Fibroblast of skin of left quadriceps (primary cell): ENCODE measurements around the gene UGGT2.
A peak's percentile ranks its signal among the peaks of the same experiment; 100 is the strongest.
"Not testable (repeated sequence)": the region's sequence is repeated elsewhere in the genome, so short reads cannot be mapped to it uniquely, and the experiment has no call there.

Experiments
- DNase-seq, 2 experiments: peaks; one replicate each; pipeline ENCODE4 v3.0.0-alpha.2; 2013; ENCODE audit warnings: low read depth in 2 of 2

The UGGT2 gene

DNA sequence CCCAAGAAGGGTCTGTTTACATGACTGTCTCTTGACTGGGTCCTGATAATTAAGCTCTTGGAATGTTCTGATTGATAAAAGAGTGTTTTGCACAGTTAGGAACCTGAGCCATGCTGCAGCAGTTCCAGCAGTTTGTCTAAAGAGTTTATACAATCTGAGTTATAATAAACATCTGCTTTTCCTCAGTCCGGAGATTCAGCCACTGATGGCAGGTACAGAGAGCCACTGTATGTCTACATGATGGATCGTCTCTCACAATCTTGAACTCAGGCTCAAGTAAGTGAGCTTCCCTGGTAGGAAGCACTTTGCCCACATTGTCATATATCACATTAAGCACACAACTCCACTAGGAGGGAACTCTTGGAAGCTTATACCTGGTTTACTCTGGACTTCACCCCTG, 84.3 kb downstream of the UGGT2 start:
- DNase-seq: no peak

DNA sequence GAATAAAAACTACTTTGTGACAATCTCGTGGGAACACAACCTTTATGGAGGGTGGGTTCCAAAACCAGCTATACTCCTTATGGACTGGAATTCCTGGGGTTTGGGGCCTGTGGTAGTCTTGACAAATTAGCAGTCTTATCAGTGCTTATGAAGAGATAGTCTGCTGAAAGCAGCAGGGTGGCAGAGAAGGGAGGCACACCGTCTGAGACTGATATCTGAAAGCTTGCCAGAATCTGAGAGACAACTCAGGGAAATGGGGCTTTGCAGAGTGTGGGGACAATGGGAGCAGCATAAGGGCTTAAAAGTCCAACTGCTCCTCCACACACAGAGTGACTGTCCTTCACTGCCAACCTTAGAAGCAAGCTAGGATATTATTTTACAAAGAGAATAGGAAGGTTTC, 95.9 kb downstream of the UGGT2 start:
- no peak for DNase-seq

DNA sequence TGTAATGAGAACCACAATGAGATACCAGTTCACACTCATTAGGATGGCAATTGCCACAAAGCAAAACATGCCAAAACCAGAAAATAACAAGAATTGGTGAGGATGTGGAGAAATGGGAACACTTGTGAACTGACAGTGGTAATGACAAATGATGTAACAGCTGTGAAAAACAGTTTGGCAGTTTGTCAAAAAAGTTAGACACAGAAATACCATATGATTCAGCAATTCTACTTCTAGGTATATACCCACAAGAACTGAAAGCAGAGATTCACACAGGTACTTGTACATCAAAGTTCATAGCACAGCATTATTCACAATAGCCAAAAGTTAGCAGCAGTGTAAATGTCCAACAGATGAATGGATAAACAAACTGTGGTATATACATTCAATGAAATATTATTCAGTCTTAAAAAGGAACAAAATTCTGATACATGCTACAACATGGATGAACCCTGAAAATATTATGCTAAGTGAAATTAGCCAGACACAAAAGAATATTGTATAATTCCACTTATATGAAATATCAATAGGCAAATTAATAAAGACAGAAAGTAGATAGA, 96.5 kb downstream of the UGGT2 start:
- peak in 1 of 2 experiments; percentile 1 for DNase-seq

DNA sequence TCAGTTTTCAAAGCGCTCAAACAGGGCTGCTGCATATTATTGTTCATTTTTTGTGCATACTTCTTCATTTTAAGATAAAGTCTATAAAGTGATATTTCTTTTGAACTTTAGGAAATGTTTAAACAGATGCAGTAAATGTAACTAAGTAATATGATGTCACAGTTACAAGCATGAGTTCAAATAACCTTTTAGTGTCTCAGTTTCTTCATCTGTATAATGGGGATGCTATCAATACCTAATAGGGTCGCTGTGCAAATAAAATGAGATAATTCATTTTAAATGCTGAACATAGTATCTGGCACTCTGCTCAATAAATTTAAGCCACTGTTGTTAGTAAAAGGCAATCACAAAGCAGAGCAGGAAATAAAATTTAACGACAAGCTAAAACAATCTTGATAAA, 97.5 kb downstream of the UGGT2 start:
- DNase-seq: no peak

DNA sequence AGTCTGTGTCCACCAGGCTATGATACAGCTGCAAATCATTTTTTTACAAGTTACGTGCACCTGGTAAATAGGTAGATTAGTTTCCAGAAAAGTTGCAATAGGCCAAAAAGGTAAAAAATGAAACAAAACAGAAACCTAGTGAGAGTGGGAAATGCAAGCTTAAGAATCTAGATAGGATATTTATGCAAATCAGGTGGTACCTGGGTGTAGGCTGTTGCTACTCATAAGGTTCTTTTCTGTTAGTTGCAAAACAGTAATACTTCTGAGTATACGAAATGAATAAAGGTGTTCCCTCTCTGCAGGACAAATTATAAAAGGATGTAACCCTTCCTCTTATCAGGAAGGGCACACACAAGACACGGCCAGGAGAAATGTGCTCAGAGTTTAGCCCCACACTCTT, 97.9 kb downstream of the UGGT2 start:
- DNase-seq: no peak

DNA sequence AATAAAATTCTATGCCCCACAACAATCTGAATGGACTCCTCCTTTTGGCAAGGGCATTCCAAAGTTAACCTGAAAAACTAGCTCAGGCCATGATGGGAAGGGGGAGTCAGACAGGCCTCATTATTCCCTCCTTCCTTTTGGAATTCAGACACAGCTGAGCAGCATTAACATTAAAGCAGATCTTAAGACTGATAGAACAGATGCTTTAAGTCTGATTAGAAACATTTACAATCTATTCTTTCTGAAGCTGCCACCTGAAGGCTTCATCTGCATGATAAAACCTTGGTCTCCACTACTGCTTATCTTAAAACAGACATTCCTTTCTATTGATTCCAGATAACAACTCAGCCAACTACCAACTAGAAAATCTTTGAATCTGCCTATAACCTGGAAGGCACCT, 98.9 kb downstream of the UGGT2 start:
- DNase-seq: no peak

DNA sequence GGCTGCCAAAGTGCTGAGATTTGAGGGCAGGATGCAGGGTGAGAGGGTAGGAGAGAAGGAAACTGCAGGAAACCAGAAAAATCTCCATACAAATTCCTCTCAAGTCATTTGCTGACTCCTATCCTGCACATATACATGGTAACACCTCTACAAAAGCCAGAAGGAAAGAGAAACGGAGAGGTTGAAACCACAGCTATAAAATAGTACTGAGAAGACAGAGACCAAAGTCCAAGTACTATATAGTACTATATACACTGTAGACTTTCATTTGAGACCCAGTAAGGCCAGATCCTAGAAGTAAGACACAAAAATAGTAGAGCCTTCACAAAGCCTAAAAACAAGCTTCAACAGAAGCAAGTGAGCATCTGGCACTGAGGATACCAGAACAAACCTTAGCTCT, 103.1 kb downstream of the UGGT2 start:
- DNase-seq: no peak

DNA sequence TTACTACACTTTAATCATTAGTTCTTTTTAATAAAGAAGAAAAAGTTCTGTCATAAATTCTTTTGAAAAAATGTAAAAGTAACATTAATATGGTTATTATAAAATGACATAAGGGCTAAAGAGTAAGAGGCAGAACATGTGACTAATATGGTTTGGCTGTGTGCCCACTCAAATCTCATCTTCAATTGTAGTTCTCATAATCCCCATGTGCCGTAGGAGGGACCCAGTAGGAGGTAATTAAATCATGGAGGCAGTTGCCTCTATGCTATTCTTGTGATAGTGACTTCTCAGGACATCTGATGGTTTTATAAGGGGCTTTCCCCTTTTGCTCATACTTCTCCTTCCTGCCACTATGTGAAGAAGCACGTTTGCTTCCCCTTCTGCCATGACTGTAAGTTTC, 104.5 kb downstream of the UGGT2 start:
- DNase-seq: peak in 1 of 2 experiments; percentile 11

DNA sequence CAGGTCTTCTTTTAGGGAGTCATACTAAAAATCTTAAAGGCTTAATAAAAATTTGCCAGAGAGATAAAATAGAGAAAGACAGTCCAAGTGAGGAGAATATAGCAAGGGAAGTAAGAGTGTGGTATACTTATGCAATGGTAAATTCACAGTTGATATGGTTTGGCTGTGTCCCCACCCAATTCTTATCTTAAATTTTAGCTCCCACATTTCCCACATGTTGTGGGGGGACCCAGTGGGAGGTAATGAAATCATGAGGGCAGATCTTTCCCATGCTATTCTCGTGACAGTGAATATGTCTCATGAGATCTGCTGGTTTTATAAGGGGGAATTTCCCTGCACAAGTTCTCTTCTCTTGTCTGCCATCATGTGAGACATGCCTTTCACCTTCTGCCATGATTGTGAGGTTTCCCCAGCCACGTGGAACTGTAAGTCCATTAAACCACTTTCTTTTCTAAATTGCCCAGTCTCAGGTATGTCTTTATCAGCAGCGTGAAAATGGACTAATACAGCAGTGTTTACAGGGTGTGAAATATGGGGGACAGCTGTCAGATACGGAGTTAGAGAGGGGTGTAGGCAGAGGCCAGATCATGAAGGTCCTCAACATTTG, 115.4 kb downstream of the UGGT2 start:
- DNase-seq: no peak

DNA sequence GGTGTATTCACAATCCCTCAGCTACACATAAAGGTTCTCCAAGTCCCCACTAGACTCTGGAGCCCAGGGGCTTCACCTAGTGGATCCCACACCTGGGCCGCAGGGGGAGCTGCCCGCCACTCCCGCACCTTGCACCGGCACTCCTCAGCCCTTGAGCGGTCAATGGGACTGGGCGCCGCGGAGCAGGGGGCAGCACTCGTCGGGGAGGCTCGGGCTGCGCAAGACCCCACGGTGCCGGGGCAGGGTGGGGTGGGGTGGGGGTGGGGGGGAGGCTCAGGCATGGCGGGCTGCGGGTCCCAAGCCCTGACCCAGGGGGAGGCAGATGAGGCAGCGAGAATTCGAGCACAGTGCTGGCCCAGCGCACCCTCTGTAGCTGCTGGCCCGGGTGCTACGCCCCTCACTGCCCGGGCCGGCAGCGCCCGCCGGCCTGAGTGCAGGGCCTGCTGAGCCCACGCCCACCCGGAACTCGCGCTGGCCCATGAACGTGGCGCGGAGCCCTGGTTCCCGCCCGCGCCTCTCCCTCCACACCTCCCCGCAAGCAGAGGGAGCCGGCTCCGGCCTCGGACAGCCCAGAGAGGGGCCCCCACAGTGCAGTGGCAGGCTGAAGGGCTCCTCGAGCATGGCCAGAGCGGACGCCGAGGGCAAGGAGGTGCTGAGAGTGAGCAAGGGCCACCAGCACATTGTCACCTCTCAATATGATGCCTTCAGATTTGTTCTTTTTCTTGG, 121.7 kb downstream of the UGGT2 start:
- DNase-seq: no peak

DNA sequence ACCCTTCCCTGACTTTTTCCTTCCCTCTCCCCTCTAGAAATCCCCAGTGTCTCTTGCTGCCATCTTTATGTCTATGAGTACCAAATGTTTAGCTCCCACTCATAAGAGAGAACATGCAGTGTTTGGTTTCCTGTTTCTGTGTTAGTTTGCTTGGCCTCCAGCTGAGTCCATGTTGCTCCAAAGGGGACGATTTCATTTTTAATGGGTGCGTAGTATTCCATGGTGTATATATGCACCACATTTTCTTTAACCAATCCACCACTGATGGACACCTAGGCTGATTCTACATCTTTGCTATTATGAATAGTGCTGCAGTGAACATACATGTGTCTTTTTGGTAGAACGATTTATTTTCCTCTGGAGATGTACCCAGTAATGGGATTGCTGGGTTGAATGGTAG, 123.8 kb downstream of the UGGT2 start:
- no peak for DNase-seq

DNA sequence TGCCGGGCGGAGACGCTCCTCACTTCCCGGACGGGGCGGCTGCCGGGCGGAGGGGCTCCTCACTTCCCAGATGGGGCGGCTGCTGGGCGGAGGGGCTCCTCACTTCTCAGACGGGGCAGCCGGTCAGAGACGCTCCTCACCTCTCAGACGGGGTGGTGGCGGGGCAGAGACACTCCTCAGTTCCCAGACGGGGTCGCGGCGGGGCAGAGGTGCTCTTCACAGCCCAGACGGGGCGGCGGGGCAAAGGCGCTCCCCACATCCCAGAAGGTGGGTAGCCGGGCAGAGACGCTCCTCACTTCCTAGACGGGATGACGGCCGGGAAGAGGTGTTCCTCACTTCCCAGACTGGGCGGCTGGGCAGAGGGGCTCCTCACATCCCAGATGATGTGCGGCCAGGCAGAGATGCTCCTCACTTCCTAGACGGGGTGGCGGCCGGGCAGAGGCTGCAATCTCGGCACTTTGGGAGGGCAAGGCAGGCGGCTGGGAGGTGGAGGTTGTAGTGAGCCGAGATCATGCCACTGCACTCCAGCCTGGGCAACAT, 124.8 kb downstream of the UGGT2 start:
- DNase-seq: not testable (repeated sequence)

DNA sequence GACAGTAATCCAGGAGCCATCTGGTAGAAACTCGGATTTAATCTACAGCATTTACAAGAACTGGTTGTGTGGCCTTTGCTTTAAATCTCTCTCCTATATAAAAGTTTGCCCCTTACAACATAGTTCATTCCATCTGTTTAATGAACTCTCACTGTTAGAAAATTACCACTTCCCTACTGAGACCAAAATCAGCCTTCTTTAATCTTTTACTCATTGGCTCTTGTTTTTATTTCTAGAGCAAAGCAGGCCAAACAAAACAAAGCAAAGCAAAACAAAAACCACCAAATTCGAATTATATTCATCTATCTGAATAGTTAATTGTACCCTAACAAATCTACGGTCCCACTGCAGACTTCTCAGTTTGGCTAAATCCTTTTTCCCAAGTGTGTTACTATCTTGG, 127.0 kb downstream of the UGGT2 start:
- no peak for DNase-seq

DNA sequence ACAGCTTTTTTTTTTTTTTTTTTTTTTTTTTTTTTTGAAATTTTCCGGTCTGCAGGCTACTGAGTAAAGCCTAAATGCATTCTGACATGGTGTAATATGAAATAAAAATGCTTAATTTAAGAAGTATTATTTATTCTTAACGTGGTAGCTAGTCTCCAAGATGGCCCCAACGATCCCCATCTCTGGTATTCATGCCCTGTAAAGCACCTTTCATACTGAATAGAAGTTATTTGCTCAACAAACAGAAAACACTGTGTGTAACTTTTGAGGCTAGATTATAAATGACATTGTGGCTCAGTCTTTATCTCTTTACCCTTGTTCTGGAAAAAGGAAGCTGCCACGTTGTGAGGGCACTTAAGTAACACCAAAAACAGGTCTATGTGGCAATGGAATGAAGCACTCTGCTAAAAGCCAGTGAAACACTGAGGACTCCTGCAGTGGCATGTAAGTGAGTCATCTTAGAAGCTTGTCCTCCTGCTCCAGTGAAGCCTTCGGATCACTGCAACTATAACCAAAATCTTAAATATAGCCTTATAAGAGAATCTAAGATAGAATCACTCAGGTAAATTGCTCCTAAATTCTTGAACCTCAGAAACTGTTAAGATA, 128.7 kb downstream of the UGGT2 start:
- peak; percentile 46 to 48 for DNase-seq

DNA sequence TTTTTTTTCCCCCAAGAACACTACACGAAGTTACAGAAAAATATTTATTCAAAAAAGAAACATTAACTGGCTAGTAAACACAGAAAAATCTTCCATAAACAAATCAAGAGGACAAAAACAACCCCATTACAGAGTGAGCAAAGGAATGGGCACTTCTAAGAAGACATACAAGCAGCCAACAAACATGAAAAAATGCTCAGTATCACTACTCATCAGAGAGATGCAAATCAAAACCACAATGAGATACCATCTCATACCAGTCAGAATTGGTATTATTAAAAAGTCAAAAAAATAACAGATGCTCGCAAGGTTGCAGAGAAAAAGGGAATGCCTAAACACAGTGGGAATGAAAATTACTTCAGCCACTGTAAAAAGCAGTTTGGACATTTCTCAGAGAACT, 131.7 kb downstream of the UGGT2 start:
- DNase-seq: no peak

DNA sequence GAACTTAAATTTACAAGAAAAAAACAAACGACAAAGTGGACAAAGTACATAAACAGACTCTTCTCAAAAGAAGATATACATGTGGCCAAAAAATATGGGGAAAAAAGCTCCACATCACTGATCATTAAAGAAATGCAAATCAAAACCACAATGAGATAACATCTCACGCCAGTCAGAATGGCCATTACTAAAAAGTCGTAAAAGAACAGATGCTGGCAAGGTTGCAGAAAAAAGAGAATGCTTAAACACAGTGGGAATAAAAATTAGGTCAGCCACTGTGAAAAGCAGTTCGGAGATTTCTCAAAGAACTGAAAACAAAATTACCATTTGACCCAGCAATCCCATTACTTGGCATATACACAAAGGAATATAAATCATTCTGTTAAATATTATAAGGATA, 132.7 kb downstream of the UGGT2 start:
- peak in 1 of 2 experiments; percentile 4 for DNase-seq

DNA sequence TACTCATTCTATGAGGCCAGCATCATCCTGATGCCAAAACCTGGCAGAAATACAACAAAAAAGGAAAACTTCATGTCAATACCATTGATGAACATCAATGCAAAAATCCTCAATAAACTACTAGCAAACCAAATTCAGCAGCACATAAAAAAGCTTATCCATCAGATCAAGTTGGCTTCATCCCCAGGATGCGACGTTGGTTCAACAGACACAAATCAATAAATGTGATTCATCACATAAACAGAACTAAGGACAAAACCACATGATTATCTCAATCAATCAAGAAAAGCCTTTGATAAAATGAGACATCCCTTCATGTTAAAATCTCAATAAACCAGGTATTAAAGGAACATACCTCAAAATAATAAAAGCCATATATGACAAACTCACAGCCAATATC, 134.3 kb downstream of the UGGT2 start:
- no peak for DNase-seq

DNA sequence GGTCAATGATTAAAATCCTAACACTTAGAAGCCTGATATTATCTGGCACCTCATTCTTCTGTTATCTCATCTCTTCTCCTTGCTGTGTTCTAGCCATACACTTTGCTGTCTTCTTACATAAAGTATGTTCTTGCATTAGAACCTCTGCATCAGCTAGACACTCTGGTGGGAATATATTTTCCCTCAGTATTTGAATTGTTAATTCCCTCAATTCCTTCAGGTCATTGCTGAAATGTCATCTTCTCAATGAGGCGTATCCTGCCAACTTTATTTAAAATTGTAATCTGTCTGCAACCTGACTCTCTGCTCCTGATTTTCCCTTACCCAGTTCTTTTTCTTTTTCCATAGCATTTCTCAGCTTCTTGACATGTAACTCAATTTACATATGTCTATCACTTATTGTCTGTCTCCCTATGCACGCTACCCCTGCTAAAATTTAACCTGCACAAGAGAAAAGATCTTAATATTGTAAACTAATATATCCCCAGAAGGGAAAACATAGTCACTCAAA, 138.2 kb downstream of the UGGT2 start:
- no peak for DNase-seq

DNA sequence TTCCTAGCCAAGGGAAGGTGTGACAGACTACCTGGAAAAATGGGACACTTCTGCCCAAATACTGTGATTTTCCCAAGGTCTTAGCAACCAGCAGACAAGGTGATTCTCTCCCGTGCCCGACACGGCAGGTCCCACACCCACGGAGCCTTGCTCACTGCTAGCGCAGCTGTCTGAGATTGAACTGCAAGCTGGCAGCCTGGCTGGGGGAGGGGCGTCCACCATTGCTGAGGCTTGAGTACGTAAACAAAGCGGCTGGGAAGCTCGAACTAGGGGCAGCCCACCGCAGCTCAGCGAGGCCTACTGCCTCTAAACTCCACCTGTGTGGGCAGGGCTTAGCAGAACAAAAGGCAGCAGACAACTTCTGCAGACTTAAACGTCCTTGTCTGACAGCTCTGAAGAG, 146.2 kb downstream of the UGGT2 start:
- DNase-seq: no peak

DNA sequence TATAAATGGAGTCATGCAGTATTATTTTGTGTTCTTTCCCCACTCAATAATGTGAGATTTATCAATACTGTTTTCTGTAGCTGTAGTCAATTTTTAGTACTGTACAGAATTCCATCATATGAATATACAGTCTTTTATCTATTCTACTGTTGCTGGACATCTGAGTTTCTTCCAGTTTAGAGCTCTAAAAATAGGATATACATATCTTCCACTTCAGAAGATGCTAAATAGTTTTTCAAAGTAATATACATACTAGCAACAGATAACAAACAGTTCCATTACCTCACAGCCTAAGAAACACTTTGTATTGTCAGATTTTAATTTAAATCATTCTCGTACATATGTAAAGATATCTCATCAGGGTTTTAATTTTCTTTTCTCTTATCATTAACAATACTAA, 149.6 kb downstream of the UGGT2 start:
- no peak for DNase-seq

DNA sequence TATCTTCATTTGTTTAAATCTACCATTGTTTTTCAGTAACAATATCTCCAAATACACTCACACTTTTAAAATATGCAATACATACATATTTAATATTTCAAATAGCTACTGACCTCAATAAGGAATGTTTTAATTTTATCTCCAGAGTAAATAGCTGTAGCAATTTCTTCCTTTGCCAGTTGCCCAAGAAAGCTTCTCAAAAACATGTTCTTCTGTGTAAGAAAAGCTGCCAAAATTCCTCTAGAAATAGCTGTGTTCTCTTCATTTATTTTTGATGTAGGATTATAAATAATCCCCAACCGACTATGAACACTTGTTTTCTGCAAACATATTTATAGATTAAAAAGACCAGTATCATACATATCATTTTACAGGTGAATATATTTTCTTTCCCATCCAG, 150.5 kb downstream of the UGGT2 start:
- DNase-seq: no peak

DNA sequence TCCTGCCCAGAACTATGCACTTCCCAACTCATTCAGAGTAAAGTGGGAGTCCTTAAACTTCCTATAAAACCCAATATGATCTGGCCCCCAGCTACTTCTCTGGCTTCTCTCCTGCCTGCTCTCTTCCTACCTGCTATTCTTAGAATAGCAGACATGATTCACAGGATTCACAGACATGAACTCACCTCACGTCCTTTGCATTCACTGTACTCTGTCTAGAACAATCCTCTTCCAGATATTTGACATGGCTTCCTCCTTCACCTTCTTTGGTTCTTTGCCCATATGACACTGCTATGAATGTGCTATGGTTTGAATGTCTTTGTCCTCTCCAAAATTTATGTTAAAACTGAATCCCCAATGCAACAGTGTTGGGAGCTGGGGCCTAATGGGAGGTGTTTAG, 154.9 kb downstream of the UGGT2 start:
- DNase-seq: no peak

DNA sequence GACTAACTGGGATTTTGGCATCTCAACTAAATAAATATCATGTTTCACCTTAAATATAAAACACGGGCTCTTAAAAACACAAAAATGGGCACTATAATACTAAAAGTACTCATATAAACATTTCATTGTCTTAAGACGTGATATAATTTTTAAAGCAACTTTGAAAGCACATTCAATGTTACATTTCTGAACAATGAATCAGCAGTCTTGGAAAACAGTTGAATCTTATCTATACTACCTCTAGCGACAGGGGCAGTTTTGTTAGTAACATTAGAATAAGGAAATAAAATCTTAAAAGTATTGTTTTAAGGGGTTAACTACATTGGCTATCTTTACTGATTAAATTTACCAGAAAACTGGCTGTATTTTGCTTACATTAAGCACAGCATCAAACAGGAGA, 156.9 kb downstream of the UGGT2 start:
- DNase-seq: no peak
